Psoas muscle (tissue), 8 donors: Measurements from ENCODE around the gene LCE3C. TPM values are rescaled to one million over a fixed set of nuclear protein-coding genes. Genes with fewer than 3 reads are reported as not detected.
"Not testable (repeated sequence)": the region's sequence is repeated elsewhere in the genome, so short reads cannot be mapped to it uniquely, and the experiment has no call there.

Experiments used
- ATAC-seq, 4 donors: fragments of 200-7000 bp; cut with Tn5 transposase; one replicate each; pipeline ENCODE4 v1.9.1; 2020; ENCODE audit warnings: moderate library complexity in 3 of 4, mild to moderate bottlenecking in 2 of 4
- DNase-seq, 2 donors: peaks; one replicate each; pipeline ENCODE4 v3.0.0-alpha.2; 2020
- H3K27ac ChIP-seq: fragments of 200-600 bp; one replicate; pipeline ENCODE4 v1.8.0; 2022
- H3K27me3 ChIP-seq, 3 donors: fragments of 200-600 bp in 1 of 3; one replicate each; pipeline versions ENCODE4 v1.6.1 to v1.8.0; 2013 to 2022; ENCODE audit warnings: low read length in 2 of 3, mild to moderate bottlenecking in 2 of 3, moderate library complexity in 1 of 3; ENCODE audit not compliant: insufficient read depth in 3 of 3
- H3K36me3 ChIP-seq, 2 donors: fragments of 200-600 bp in 1 of 2; one replicate each; pipeline versions ENCODE4 v1.6.1 to v1.8.0; 2013 to 2022; ENCODE audit warnings: low read depth in 1 of 2, mild to moderate bottlenecking in 1 of 2, moderate library complexity in 1 of 2; ENCODE audit not compliant: insufficient read depth in 1 of 2
- H3K4me1 ChIP-seq: fragments of 200-600 bp; one replicate; pipeline ENCODE4 v1.8.0; 2022
- H3K4me3 ChIP-seq: fragments of 200-600 bp; one replicate; pipeline ENCODE4 v1.8.0; 2022; ENCODE audit warnings: mild to moderate bottlenecking
- H3K9me3 ChIP-seq: fragments of 200-600 bp; one replicate; pipeline ENCODE4 v1.8.0; 2022
- WGBS, 3 donors: extraction: QIAGEN DNeasy Blood & Tissue Kit; methylation state at CpG; one replicate each; pipeline versions ENCODE4 v1.1.6 to v1.1.7; 2013; 5-methylcytosine and 5-hydroxymethylcytosine counted together
- intact Hi-C, 2 donors: fragments of 100-400 bp; cut with DNase I; formaldehyde crosslinking; loops; one replicate each; pipeline versions ENCODE4 v1.11.0 to v1.14.2; 2022
- polyA plus RNA-seq, 3 donors: library from polyadenylated mRNA; stranded (reverse); fragments of 200-250 nt; gene quantifications; one replicate each; pipeline ENCODE4 v1.2.3, GENCODE V29; 2013
- total RNA-seq, 4 donors: library from RNA; stranded (reverse); fragmentation: NEBNext Ultra II Directional in 2 of 4; extraction: Animal tissue kit (Norgen Biotek cat#: 25700) in 2 of 4; gene quantifications; one replicate each; pipeline versions ENCODE4 v1.2.1 to v1.2.4, GENCODE V29; 2021 to 2023
- TF ChIP-seq, protein P1 (sequence below): fragments of 200-600 bp; IDR thresholded peaks from one replicate; pipeline ENCODE4 v1.8.0; 2022; ENCODE audit warnings: antibody characterized with exemption
- donor health status: healthy with polysubstance abuse.
- donor health status: DM: no; HTN: no; CAD: no; lungs with moderate emphysema.
- donor health status: Bipolar disorder and iron deficiency.
- donor health status: healthy.
- donor health status: DM: yes; HTN: yes; CAD: no.
- donor health status: DM: no; HTN: no; CAD: no.
- donor health status: DM: no; HTN: no; CAD: no.
- donor health status: DM: yes; HTN: yes; CAD: no.

LCE3C gene
- total and polyA plus RNA-seq, 7 donors = not detected

DNA sequence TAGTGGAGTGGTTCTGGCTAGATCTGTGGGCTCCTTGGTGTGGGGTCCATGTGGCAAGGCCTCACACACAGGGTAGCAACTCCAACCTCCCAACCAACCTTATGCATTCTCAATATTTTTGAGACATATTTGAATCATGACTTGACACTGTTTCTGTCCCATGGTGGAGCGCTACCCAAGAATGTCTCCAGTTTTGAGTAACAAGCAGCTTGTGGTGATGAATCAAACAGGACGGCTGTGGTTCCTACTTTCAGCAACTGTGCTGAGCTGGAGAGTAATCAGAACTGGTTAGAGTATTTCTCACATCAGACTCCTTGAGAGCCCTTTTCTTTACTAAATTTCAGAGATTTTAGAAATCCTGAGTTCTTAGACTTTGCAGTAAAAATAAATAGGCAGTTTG is 22.9 kb upstream of the LCE3C start:
- intact Hi-C loops = no loop called here
- Histone ChIP-seq H3K27ac (no peak overlapping the region), H3K36me3 (no peaks in the 10 kb centered on the region), H3K4me1 (no peaks in the 10 kb centered on the region), H3K27me3 (no peaks in the 10 kb centered on the region), H3K9me3 (no peaks in the 10 kb centered on the region), H3K4me3 (no peak overlapping the region)
- no peak for DNase-seq
- TF ChIP-seq, protein P1, sequence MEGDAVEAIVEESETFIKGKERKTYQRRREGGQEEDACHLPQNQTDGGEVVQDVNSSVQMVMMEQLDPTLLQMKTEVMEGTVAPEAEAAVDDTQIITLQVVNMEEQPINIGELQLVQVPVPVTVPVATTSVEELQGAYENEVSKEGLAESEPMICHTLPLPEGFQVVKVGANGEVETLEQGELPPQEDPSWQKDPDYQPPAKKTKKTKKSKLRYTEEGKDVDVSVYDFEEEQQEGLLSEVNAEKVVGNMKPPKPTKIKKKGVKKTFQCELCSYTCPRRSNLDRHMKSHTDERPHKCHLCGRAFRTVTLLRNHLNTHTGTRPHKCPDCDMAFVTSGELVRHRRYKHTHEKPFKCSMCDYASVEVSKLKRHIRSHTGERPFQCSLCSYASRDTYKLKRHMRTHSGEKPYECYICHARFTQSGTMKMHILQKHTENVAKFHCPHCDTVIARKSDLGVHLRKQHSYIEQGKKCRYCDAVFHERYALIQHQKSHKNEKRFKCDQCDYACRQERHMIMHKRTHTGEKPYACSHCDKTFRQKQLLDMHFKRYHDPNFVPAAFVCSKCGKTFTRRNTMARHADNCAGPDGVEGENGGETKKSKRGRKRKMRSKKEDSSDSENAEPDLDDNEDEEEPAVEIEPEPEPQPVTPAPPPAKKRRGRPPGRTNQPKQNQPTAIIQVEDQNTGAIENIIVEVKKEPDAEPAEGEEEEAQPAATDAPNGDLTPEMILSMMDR = no peak
- 71 to 83% (median 79%) methylated on average over 2 of the region's 2 CpGs for WGBS, 3 donors
- no peak for ATAC-seq

GRCh38 chr1:152579526-152579925 is 20.5 kb upstream of the LCE3C start:
- DNase-seq, H3K27ac ChIP-seq, H3K27me3 ChIP-seq, H3K4me1 ChIP-seq, H3K36me3 ChIP-seq, ATAC-seq, H3K4me3 ChIP-seq, intact Hi-C loops, H3K9me3 ChIP-seq: not testable (repeated sequence)
- WGBS, 3 donors = 79 to 90% (median 87%) methylated on average over 2 to 9 of the region's 9 CpGs

DNA sequence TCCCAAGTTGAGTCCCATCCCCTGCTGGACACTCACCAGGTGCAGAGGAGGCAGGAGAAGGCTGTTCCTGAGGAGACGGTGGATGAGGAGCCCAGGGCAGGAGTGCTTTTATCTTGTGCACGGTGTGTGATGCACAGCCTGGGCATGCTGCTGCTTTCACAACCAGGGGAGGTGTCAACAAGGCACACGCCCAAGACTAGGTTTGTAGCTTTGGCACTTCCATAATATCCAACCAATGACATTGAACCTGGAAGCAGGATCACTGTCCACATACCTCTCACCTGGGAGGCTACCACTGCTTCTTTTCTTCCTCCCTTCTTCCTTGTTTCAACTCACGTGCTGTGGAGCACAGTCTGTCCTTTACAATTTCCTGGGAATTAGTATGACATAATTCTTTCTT is 19.6 kb upstream of the LCE3C start, which contains the start of gene LCE3D:
TSS of gene LCE3D (minus strand) at position 84 of the 400 bp plus-strand sequence. CDS start 580 bp downstream, outside the sequence.
- DNase-seq (no peak), ATAC-seq (no peak)
- Histone ChIP-seq H3K9me3 (no peaks in the 10 kb centered on the region), H3K27ac (no peak within 1 kb of the TSS), H3K36me3 (no peaks in the 10 kb centered on the region), H3K27me3 (no peaks in the 10 kb centered on the region), H3K4me1 (no peaks in the 10 kb centered on the region), H3K4me3 (no peak within 1 kb of the TSS)
- WGBS, 3 donors = 63 to 71% (median 65%) methylated on average over 4 of the region's 4 CpGs
- TF ChIP-seq, protein P1 = no peak
- intact Hi-C loops = no loop called here

DNA sequence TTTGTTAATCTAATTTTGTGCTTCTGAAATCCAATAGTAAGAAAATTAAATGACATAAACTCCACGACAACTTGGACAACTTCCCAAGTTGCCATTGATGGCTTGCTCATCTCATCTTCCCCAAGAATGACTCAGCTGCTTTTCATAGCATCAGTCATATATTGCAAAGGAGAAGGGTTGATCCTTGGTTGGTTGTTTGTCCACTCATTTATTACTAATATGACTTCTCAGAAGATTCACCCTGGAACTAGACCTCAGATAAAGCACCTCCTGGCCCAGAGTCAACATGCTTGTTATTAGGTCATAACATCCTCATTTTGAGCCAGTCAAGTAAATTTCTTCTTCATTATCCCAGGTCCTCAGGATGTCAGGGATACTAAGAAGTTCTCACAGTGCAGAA is 17.4 kb upstream of the LCE3C start:
- DNase-seq (no peak), ATAC-seq (no peak)
- no peaks in the 10 kb centered on the region for H3K36me3 ChIP-seq
- 32 to 74% (median 41%) methylated on average over 1 of the region's 1 CpG for WGBS, 3 donors
- no peak overlapping the region for H3K27ac ChIP-seq
- intact Hi-C loops = no loop called here
- no peaks in the 10 kb centered on the region for H3K9me3 ChIP-seq
- H3K27me3 ChIP-seq = no peaks in the 10 kb centered on the region
- no peaks in the 10 kb centered on the region for H3K4me1 ChIP-seq
- H3K4me3 ChIP-seq = no peak overlapping the region
- TF ChIP-seq, protein P1 = no peak

GRCh38 chr1:152585586-152585985 is 14.4 kb upstream of the LCE3C start:
- no peak for DNase-seq
- intact Hi-C loops = no loop called here
- Histone ChIP-seq H3K27ac (no peak overlapping the region), H3K27me3 (no peaks in the 10 kb centered on the region), H3K36me3 (no peaks in the 10 kb centered on the region), H3K4me3 (no peak overlapping the region), H3K4me1 (no peaks in the 10 kb centered on the region), H3K9me3 (no peaks in the 10 kb centered on the region)
- 51 to 64% methylated on average over 1 of the region's 1 CpG; no CpG with 5 or more reads in 1 of the 3 donors for WGBS, 3 donors
- no peak for ATAC-seq
- TF ChIP-seq, protein P1 = no peak
